Neural crest cell (in vitro differentiated cells): ENCODE measurements around the gene DROSHA. TPM values are rescaled to one million over a fixed set of nuclear protein-coding genes. Genes with fewer than 3 reads are reported as not detected.

Experiments used
- DNase-seq: peaks from one replicate; pipeline ENCODE4 v3.0.0; 2021; ENCODE audit warnings: low read depth, mixed read lengths, low spot score
- H3K27ac Mint-ChIP-seq: one replicate; pipeline ENCODE4 v1.8.0; 2021; ENCODE audit warnings: mild to moderate bottlenecking, mixed read lengths; ENCODE audit not compliant: unreplicated experiment
- H3K27me3 Mint-ChIP-seq: 2 replicates; pipeline ENCODE4 v1.8.0; 2021; ENCODE audit warnings: low read depth, mild to moderate bottlenecking, mixed read lengths
- H3K36me3 Mint-ChIP-seq: 2 replicates; pipeline ENCODE4 v1.8.0; 2021; ENCODE audit warnings: low read depth, mild to moderate bottlenecking, mixed read lengths
- H3K4me1 Mint-ChIP-seq: 2 replicates; pipeline ENCODE4 v1.8.0; 2021; ENCODE audit warnings: mixed read lengths
- H3K4me3 Mint-ChIP-seq: one replicate; pipeline ENCODE4 v1.8.0; 2021; ENCODE audit warnings: mild to moderate bottlenecking, mixed read lengths
- H3K9me3 Mint-ChIP-seq: 2 replicates; pipeline ENCODE4 v1.8.0; 2021; ENCODE audit warnings: mixed read lengths
- CTCF ChIP-seq: fragments of 200-600 bp; sonication (generic); conservative IDR thresholded peaks from 2 replicates; pipeline ENCODE4 v1.5.0; 2021; ENCODE audit warnings: antibody characterized with exemption, mild to moderate bottlenecking
- total RNA-seq: library from RNA; stranded (reverse); gene quantifications from 2 replicates; pipeline ENCODE4 v1.2.1, GENCODE V29; 2021

The DROSHA gene
- total RNA-seq, 1 donor from 2014 or later: 116 TPM

GRCh38 chr5:31413030-31413812, 118.7 kb downstream of the DROSHA start:
- Mint-ChIP-seq H3K4me1 (no peaks in the 10 kb centered on the region), H3K36me3 (peaks cover 16% of the 10 kb centered on the region), H3K27me3 (no peaks in the 10 kb centered on the region), H3K9me3 (no peaks in the 10 kb centered on the region), H3K27ac (no peak overlapping the region), H3K4me3 (no peak overlapping the region)
- no peak for DNase-seq
- no peak for TF ChIP-seq CTCF

GRCh38 chr5:31412324-31412723, 119.6 kb downstream of the DROSHA start:
- no peak for DNase-seq
- H3K27me3 Mint-ChIP-seq: no peaks in the 10 kb centered on the region
- H3K27ac Mint-ChIP-seq: no peak overlapping the region
- no peak overlapping the region for H3K4me3 Mint-ChIP-seq
- H3K36me3 Mint-ChIP-seq: peaks cover 16% of the 10 kb centered on the region
- no peak for TF ChIP-seq CTCF
- H3K4me1 Mint-ChIP-seq: no peaks in the 10 kb centered on the region
- H3K9me3 Mint-ChIP-seq: no peaks in the 10 kb centered on the region

- TF ChIP-seq CTCF: no peak
- Mint-ChIP-seq H3K4me3 (no peak overlapping the region), H3K9me3 (no peaks in the 10 kb centered on the region), H3K36me3 (peaks cover 19% of the 10 kb centered on the region), H3K27ac (no peak overlapping the region), H3K27me3 (no peaks in the 10 kb centered on the region), H3K4me1 (no peaks in the 10 kb centered on the region)
- no peak for DNase-seq
These were observed 121.8 kb downstream of the DROSHA start for GRCh38 chr5:31410089-31410488.

GRCh38 chr5:31408814-31409213, 123.1 kb downstream of the DROSHA start:
- Mint-ChIP-seq H3K4me3 (no peak overlapping the region), H3K36me3 (peaks cover 22% of the 10 kb centered on the region), H3K4me1 (no peaks in the 10 kb centered on the region), H3K27me3 (no peaks in the 10 kb centered on the region), H3K27ac (no peak overlapping the region), H3K9me3 (no peaks in the 10 kb centered on the region)
- TF ChIP-seq CTCF: no peak
- no peak for DNase-seq

- Mint-ChIP-seq H3K9me3 (no peaks in the 10 kb centered on the region), H3K27me3 (no peaks in the 10 kb centered on the region), H3K4me3 (no peak overlapping the region), H3K27ac (no peak overlapping the region), H3K4me1 (no peaks in the 10 kb centered on the region), H3K36me3 (peaks cover 22% of the 10 kb centered on the region)
- DNase-seq: no peak
- no peak for TF ChIP-seq CTCF
These were observed 123.8 kb downstream of the DROSHA start for GRCh38 chr5:31407921-31408693.
